Measurements from ENCODE around the gene SPRING1.

Gene SPRING1

DNA sequence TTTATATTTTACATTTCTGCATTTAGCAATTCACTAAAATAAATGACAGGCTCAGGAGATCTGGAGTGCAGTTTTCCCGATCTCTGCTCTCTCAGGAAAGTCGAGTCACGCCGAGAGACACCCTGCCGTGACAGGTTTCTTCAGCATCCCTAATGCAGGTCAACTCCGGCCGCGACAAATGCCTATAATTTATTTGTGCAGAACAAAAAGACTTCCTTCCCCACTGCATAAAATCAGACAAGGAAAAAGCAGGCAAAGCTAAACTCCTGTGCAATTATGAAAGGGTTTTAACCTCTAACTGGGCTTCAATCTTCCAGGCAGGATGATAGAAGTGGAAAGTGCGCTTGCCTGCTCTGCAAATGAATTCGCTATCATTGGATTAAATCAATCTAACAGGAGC, 28.1 kb downstream of the SPRING1 start:
- no peak overlapping the region for H3K4me3 ChIP-seq (ENCODE audit: insufficient read depth, low read length, poor library complexity, severe bottlenecking)
- no peaks in the 10 kb centered on the region for H3K9me3 ChIP-seq (ENCODE audit: insufficient read depth, low read length)
- no peaks in the 10 kb centered on the region for H3K79me2 ChIP-seq (ENCODE audit: insufficient read depth, low read length)
- H3K9ac ChIP-seq (ENCODE audit: low read length), result no peak overlapping the region
- H3K27me3 ChIP-seq (ENCODE audit: low read length), result no peaks in the 10 kb centered on the region
- peak overlapping the region; percentile 28 for H3K4me2 ChIP-seq (ENCODE audit: low read depth, low read length, poor library complexity, severe bottlenecking)
- TF ChIP-seq, protein P1, sequence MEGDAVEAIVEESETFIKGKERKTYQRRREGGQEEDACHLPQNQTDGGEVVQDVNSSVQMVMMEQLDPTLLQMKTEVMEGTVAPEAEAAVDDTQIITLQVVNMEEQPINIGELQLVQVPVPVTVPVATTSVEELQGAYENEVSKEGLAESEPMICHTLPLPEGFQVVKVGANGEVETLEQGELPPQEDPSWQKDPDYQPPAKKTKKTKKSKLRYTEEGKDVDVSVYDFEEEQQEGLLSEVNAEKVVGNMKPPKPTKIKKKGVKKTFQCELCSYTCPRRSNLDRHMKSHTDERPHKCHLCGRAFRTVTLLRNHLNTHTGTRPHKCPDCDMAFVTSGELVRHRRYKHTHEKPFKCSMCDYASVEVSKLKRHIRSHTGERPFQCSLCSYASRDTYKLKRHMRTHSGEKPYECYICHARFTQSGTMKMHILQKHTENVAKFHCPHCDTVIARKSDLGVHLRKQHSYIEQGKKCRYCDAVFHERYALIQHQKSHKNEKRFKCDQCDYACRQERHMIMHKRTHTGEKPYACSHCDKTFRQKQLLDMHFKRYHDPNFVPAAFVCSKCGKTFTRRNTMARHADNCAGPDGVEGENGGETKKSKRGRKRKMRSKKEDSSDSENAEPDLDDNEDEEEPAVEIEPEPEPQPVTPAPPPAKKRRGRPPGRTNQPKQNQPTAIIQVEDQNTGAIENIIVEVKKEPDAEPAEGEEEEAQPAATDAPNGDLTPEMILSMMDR (IDR thresholded peaks at IDR 0.05; ENCODE audit: insufficient read depth, low read length, poor library complexity, severe bottlenecking), result no peak
- no peak for TF ChIP-seq EZH2phosphoT487 (conservative IDR thresholded peaks at IDR 0.05; ENCODE audit: low read length)
- H3F3A ChIP-seq (ENCODE audit: insufficient read depth), result peaks cover 32% of the 10 kb centered on the region
- H2AFZ ChIP-seq (ENCODE audit: low read depth, low read length, severe bottlenecking), result no peak overlapping the region
- H3K36me3 ChIP-seq (ENCODE audit: low read length), result no peaks in the 10 kb centered on the region
- H3K9me2 ChIP-seq (replicated peaks; ENCODE audit: insufficient read depth, low read length), result no peaks in the 10 kb centered on the region
- no peaks in the 10 kb centered on the region for H4K20me1 ChIP-seq (ENCODE audit: low read depth, low read length)
- no peak overlapping the region for H3K27ac ChIP-seq (ENCODE audit: low read depth, low read length)

DNA sequence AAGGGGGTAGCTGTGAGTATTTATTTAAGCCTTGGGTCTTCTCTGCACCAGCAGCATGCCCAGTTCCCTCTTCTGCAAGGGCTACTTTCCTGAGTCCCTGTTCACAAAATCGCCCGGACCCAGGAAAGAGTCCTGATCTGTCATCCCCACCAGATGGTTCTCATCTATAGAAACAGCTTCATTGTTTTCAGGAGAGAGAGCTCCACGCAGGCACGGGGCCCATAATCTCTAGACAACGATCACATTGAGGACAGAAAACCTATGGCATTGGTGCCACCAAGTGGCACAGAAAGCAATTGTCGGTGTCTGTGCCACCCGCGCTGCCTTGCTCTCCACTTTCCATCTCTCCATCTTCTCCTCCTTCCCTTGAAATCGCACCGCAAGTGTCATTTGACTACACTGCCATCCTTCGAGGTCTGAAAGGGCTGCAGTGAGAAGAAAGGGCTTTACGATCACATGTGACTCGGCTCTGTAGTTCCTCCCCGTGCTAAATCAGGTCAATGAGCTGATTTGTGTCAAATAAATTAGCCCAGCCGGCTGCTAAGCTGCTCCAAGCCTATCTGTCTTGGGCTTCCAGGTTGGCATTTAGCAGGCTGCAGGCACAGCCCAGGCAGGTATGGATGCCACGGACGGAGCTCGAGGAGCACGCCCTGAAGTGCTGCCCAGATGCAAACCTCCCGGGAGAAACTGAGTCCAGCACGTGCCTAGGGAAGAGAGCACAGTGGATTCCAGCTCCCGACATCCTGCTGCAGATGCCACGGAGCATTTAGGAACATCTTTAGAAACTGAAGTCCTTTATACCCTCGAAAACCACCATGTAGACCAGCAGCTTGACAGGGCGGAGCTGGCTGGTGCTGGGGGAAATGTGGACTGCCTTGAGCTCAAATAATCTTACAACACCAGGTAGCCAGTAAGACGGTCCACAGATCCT, 28.8 kb downstream of the SPRING1 start:
- Histone ChIP-seq H3K27me3 (ENCODE audit: low read length) (no peaks in the 10 kb centered on the region), H3K4me2 (ENCODE audit: low read depth, low read length, poor library complexity, severe bottlenecking) (peak overlapping the region; percentile 43), H3K79me2 (ENCODE audit: insufficient read depth, low read length) (no peaks in the 10 kb centered on the region), H3K9me2 (replicated peaks; ENCODE audit: insufficient read depth, low read length) (no peaks in the 10 kb centered on the region), H2AFZ (ENCODE audit: low read depth, low read length, severe bottlenecking) (peak overlapping the region; percentile 28), H4K20me1 (ENCODE audit: low read depth, low read length) (no peaks in the 10 kb centered on the region), H3K36me3 (ENCODE audit: low read length) (no peaks in the 10 kb centered on the region), H3K4me3 (ENCODE audit: insufficient read depth, low read length, poor library complexity, severe bottlenecking) (no peak overlapping the region), H3F3A (ENCODE audit: insufficient read depth) (peaks cover 32% of the 10 kb centered on the region), H3K27ac (ENCODE audit: low read depth, low read length) (peak overlapping the region; percentile 87), H3K9ac (ENCODE audit: low read length) (peak overlapping the region; percentile 26; the same call in 1 of the 2 replicates), H3K9me3 (ENCODE audit: insufficient read depth, low read length) (no peaks in the 10 kb centered on the region)
- no peak for TF ChIP-seq EZH2phosphoT487 (conservative IDR thresholded peaks at IDR 0.05; ENCODE audit: low read length)
- TF ChIP-seq, protein P1 (IDR thresholded peaks at IDR 0.05; ENCODE audit: insufficient read depth, low read length, poor library complexity, severe bottlenecking), result peak; percentile 51

DNA sequence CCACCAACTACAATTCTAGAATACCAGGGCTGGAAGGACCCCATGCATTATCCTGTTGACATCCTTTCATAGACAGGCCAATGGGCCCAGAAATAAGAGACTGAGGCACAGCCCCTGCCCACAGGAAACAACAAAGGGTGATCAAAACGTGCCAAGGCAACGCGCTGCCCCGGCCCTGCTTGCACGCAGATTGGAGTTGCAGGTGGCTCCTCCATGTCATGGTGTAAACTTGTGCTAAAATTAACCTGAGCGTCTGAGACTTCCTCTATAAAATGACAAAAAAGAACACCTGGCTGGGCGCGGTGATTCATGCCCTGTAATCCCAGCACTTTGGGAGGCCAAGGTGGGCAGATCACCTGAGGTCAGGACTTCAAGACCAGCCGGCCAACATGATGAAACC, 30.1 kb downstream of the SPRING1 start:
- no peaks in the 10 kb centered on the region for H3K79me2 ChIP-seq (ENCODE audit: insufficient read depth, low read length)
- peak overlapping the region; percentile 43 for H3K4me2 ChIP-seq (ENCODE audit: low read depth, low read length, poor library complexity, severe bottlenecking)

More for the DNA sequence above, 30.1 kb downstream of the SPRING1 start:
- no peak overlapping the region for H3K4me3 ChIP-seq (ENCODE audit: insufficient read depth, low read length, poor library complexity, severe bottlenecking)
- H3K9me3 ChIP-seq (ENCODE audit: insufficient read depth, low read length), result no peaks in the 10 kb centered on the region
- H3K27me3 ChIP-seq (ENCODE audit: low read length), result no peaks in the 10 kb centered on the region
- no peak overlapping the region for H2AFZ ChIP-seq (ENCODE audit: low read depth, low read length, severe bottlenecking)
- H3K27ac ChIP-seq (ENCODE audit: low read depth, low read length), result peak overlapping the region; percentile 87
- TF ChIP-seq EZH2phosphoT487 (conservative IDR thresholded peaks at IDR 0.05; ENCODE audit: low read length), result no peak
- TF ChIP-seq, protein P1 (IDR thresholded peaks at IDR 0.05; ENCODE audit: insufficient read depth, low read length, poor library complexity, severe bottlenecking), result no peak
- H3K9ac ChIP-seq (ENCODE audit: low read length), result no peak overlapping the region
- no peaks in the 10 kb centered on the region for H3K9me2 ChIP-seq (replicated peaks; ENCODE audit: insufficient read depth, low read length)
- no peaks in the 10 kb centered on the region for H3K36me3 ChIP-seq (ENCODE audit: low read length)
- peaks cover 32% of the 10 kb centered on the region for H3F3A ChIP-seq (ENCODE audit: insufficient read depth)
- no peaks in the 10 kb centered on the region for H4K20me1 ChIP-seq (ENCODE audit: low read depth, low read length)
